HFFc6 (cell line): ENCODE data around the gene ACTR1A. TPM values are rescaled to one million over a fixed set of nuclear protein-coding genes. Genes with fewer than 3 reads are reported as not detected.
"Not testable (repeated sequence)": the region's sequence is repeated elsewhere in the genome, so short reads cannot be mapped to it uniquely, and the experiment has no call there.

Source experiments
- DNase-seq: peaks from one replicate; pipeline ENCODE4 v3.0.0-alpha.2; 2018
- H3K27ac Mint-ChIP-seq: 2 replicates; pipeline ENCODE4 v1.8.0; 2020; ENCODE audit warnings: mild to moderate bottlenecking, mixed read lengths
- H3K27me3 Mint-ChIP-seq: 2 replicates; pipeline ENCODE4 v1.8.0; 2021; ENCODE audit warnings: mild to moderate bottlenecking, moderate library complexity, mixed read lengths; ENCODE audit not compliant: insufficient read depth
- H3K36me3 Mint-ChIP-seq: 2 replicates; pipeline ENCODE4 v1.8.0; 2021; ENCODE audit warnings: low read depth, mixed read lengths
- H3K4me1 Mint-ChIP-seq: 2 replicates; pipeline ENCODE4 v1.8.0; 2020; ENCODE audit warnings: low read depth, mixed read lengths
- H3K4me3 Mint-ChIP-seq: 2 replicates; pipeline ENCODE4 v1.8.0; 2020; ENCODE audit warnings: mild to moderate bottlenecking, moderate library complexity, mixed read lengths
- H3K9me3 Mint-ChIP-seq: 2 replicates; pipeline ENCODE4 v1.8.0; 2020; ENCODE audit warnings: mild to moderate bottlenecking, mixed read lengths
- CTCF ChIP-seq: fragments of 200-600 bp; sonication (generic); IDR thresholded peaks from 2 replicates; pipeline ENCODE4 v1.5.0; 2021; ENCODE audit warnings: antibody characterized with exemption, mild to moderate bottlenecking
- total RNA-seq, 6 experiments: library from RNA; stranded (reverse); fragmentation: NEBNext Ultra II Directional; extraction: Animal tissue kit (Norgen Biotek cat#: 25700); gene quantifications; 2 replicates in 1 of 6; 3 replicates in 5 of 6; pipeline ENCODE4 v1.2.3, GENCODE V29; 2021

Gene ACTR1A
- total RNA-seq, 6 experiments from 2014 or later = 125 to 175 (median 152) TPM

- TF ChIP-seq CTCF = no peak
These were observed 34.9 kb upstream of the ACTR1A start for GRCh38 chr10:102537367-102537766.

GRCh38 chr10:102535481-102536147 is 33.1 kb upstream of the ACTR1A start:
- no peak for DNase-seq
- no peak overlapping the region for H3K4me3 Mint-ChIP-seq
- H3K27me3 Mint-ChIP-seq = peaks cover 2% of the 10 kb centered on the region; the same call in 1 of the 2 replicates
- H3K9me3 Mint-ChIP-seq = no peaks in the 10 kb centered on the region
- H3K4me1 Mint-ChIP-seq = no peaks in the 10 kb centered on the region
- no peak for TF ChIP-seq CTCF
- no peak overlapping the region for H3K27ac Mint-ChIP-seq
- H3K36me3 Mint-ChIP-seq = peaks cover 6% of the 10 kb centered on the region

More at GRCh38 chr10:102537367-102537766, 34.9 kb upstream of the ACTR1A start:
- H3K4me3 Mint-ChIP-seq = no peak overlapping the region
- no peak for DNase-seq
- no peaks in the 10 kb centered on the region for H3K27me3 Mint-ChIP-seq
- H3K36me3 Mint-ChIP-seq = peaks cover 6% of the 10 kb centered on the region
- H3K9me3 Mint-ChIP-seq = no peaks in the 10 kb centered on the region
- peaks cover under 1% of the 10 kb centered on the region; the same call in 1 of the 2 replicates for H3K4me1 Mint-ChIP-seq
- no peak overlapping the region for H3K27ac Mint-ChIP-seq

- H3K36me3 Mint-ChIP-seq, DNase-seq, H3K4me1 Mint-ChIP-seq, H3K9me3 Mint-ChIP-seq, H3K27ac Mint-ChIP-seq, H3K27me3 Mint-ChIP-seq, H3K4me3 Mint-ChIP-seq: not testable (repeated sequence)
These were observed 32.5 kb upstream of the ACTR1A start for GRCh38 chr10:102534966-102535365.

- Mint-ChIP-seq H3K4me3 (no peak overlapping the region), H3K36me3 (peaks cover 6% of the 10 kb centered on the region), H3K27me3 (peaks cover 2% of the 10 kb centered on the region; the same call in 1 of the 2 replicates), H3K9me3 (no peaks in the 10 kb centered on the region), H3K27ac (no peak overlapping the region), H3K4me1 (peaks cover 1% of the 10 kb centered on the region)
- no peak for TF ChIP-seq CTCF
- no peak for DNase-seq
These were observed 31.8 kb upstream of the ACTR1A start for GRCh38 chr10:102534333-102534732.

- DNase-seq = no peak
- Mint-ChIP-seq H3K4me1 (peaks cover 30% of the 10 kb centered on the region), H3K27ac (no peak overlapping the region), H3K36me3 (peaks cover 8% of the 10 kb centered on the region), H3K4me3 (no peak overlapping the region), H3K27me3 (peaks cover 2% of the 10 kb centered on the region), H3K9me3 (no peaks in the 10 kb centered on the region)
- TF ChIP-seq CTCF = no peak
These were observed 25.0 kb upstream of the ACTR1A start for GRCh38 chr10:102527546-102527945.

- Mint-ChIP-seq H3K4me3 (no peak overlapping the region), H3K4me1 (peaks cover 38% of the 10 kb centered on the region), H3K9me3 (no peaks in the 10 kb centered on the region), H3K36me3 (peaks cover 15% of the 10 kb centered on the region), H3K27ac (no peak overlapping the region), H3K27me3 (no peaks in the 10 kb centered on the region; the same call in 1 of the 2 replicates)
- TF ChIP-seq CTCF = no peak
- DNase-seq = no peak
These were observed 22.2 kb upstream of the ACTR1A start for GRCh38 chr10:102524746-102525145.
